Hepatocyte (in vitro differentiated cells): ENCODE results near the gene RPL29. TPM values are rescaled to one million over a fixed set of nuclear protein-coding genes. Genes with fewer than 3 reads are reported as not detected.
A peak's percentile ranks its signal among the peaks of the same experiment; 100 is the strongest.

Source experiments
- DNase-seq: peaks from one replicate; pipeline ENCODE4 v3.0.0-alpha.2; 2016; ENCODE audit warnings: low spot score
- H2AFZ ChIP-seq: fragments of 200-600 bp; sonication (generic); 2 replicates; pipeline ENCODE4 v1.6.0; 2016; ENCODE audit warnings: antibody characterized with exemption, mild to moderate bottlenecking
- H3K27ac ChIP-seq: fragments of 200-600 bp; sonication (generic); 2 replicates; pipeline ENCODE4 v1.5.1; 2016; ENCODE audit warnings: mild to moderate bottlenecking
- H3K27me3 ChIP-seq: fragments of 200-600 bp; sonication (generic); 2 replicates; pipeline ENCODE4 v1.6.1; 2016
- H3K36me3 ChIP-seq: fragments of 200-600 bp; sonication (generic); replicated peaks from 2 replicates; pipeline ENCODE4 v1.5.1; 2016; ENCODE audit warnings: low read depth; ENCODE audit not compliant: insufficient read depth
- H3K4me1 ChIP-seq: fragments of 200-600 bp; sonication (generic); 2 replicates; pipeline ENCODE4 v1.5.1; 2016; ENCODE audit warnings: mild to moderate bottlenecking, moderate library complexity; ENCODE audit not compliant: insufficient read depth
- H3K4me2 ChIP-seq: fragments of 200-600 bp; sonication (generic); 2 replicates; pipeline ENCODE4 v1.6.0; 2016
- H3K4me3 ChIP-seq: fragments of 200-600 bp; sonication (generic); 2 replicates; pipeline ENCODE4 v1.5.1; 2016; ENCODE audit warnings: mild to moderate bottlenecking
- H3K79me2 ChIP-seq: fragments of 200-600 bp; sonication (generic); 2 replicates; pipeline ENCODE4 v1.6.0; 2017; ENCODE audit warnings: mild to moderate bottlenecking
- H3K9me2 ChIP-seq: fragments of 200-600 bp; sonication (generic); replicated peaks from 2 replicates; pipeline ENCODE4 v1.6.0; 2017; ENCODE audit warnings: mild to moderate bottlenecking; ENCODE audit not compliant: insufficient read depth
- H3K9me3 ChIP-seq: fragments of 200-600 bp; sonication (generic); 2 replicates; pipeline ENCODE4 v1.5.1; 2016; ENCODE audit warnings: low read depth, mild to moderate bottlenecking
- H4K20me1 ChIP-seq: fragments of 200-600 bp; sonication (generic); 2 replicates; pipeline ENCODE4 v1.6.0; 2016; ENCODE audit warnings: mild to moderate bottlenecking; ENCODE audit not compliant: insufficient read depth, poor library complexity, severe bottlenecking
- EZH2 ChIP-seq: fragments of 200-600 bp; sonication (generic); IDR thresholded peaks from 2 replicates; pipeline ENCODE4 v1.6.1; 2016; ENCODE audit warnings: antibody characterized with exemption, mild to moderate bottlenecking, borderline replicate concordance
- EZH2phosphoT487 ChIP-seq: fragments of 200-600 bp; sonication (generic); IDR thresholded peaks from one replicate; pipeline ENCODE4 v1.6.1; 2018; ENCODE audit warnings: antibody characterized with exemption, mild to moderate bottlenecking, low read depth, moderate library complexity; ENCODE audit not compliant: unreplicated experiment, severe bottlenecking
- WGBS: methylation state at CpG from one replicate; pipeline ENCODE4 v1.1.6; 2016; ENCODE audit warnings: low lambda C conversion rate; ENCODE audit errors: missing lambda C conversion rate; 5-methylcytosine and 5-hydroxymethylcytosine counted together
- polyA plus RNA-seq: library from polyadenylated mRNA; unstranded; fragments of >200 nt; fragmentation: Nextera tagmentation; extraction: Ambion mirVana; gene quantifications from 2 replicates; pipeline ENCODE4 v1.2.1, GENCODE V29; 2016
- total RNA-seq: library from RNA; depleted of rRNA; stranded (reverse); fragments of >200 nt; gene quantifications from 2 replicates; pipeline ENCODE4 v1.2.3, GENCODE V29; 2014
- TF ChIP-seq, protein P1 (sequence below): fragments of 200-600 bp; sonication (generic); IDR thresholded peaks from 2 replicates; pipeline ENCODE4 v1.5.1; 2016; ENCODE audit warnings: antibody characterized with exemption, mild to moderate bottlenecking; ENCODE audit not compliant: poor library complexity

The RPL29 gene
- total and polyA plus RNA-seq, 2 experiments from 2014 or later: 786 to 981 TPM

- no peak overlapping the region for H3K4me3 ChIP-seq
- H3K36me3 ChIP-seq: no peaks in the 10 kb centered on the region
- H3K27ac ChIP-seq: peak overlapping the region; percentile 42
- no peaks in the 10 kb centered on the region for H4K20me1 ChIP-seq
- no peaks in the 10 kb centered on the region for H3K27me3 ChIP-seq
- no peaks in the 10 kb centered on the region for H3K9me3 ChIP-seq
- no peak overlapping the region for H3K4me2 ChIP-seq
- TF ChIP-seq EZH2phosphoT487: no peak
- H3K9me2 ChIP-seq: no peaks in the 10 kb centered on the region
- no peak overlapping the region for H2AFZ ChIP-seq
- DNase-seq: no peak
- WGBS: 83% methylated on average over 11 of the region's 11 CpGs
- peaks cover 8% of the 10 kb centered on the region for H3K4me1 ChIP-seq
- no peaks in the 10 kb centered on the region for H3K79me2 ChIP-seq
These were observed 37.2 kb upstream of the RPL29 start for GRCh38 chr3:52032702-52033408.

DNA sequence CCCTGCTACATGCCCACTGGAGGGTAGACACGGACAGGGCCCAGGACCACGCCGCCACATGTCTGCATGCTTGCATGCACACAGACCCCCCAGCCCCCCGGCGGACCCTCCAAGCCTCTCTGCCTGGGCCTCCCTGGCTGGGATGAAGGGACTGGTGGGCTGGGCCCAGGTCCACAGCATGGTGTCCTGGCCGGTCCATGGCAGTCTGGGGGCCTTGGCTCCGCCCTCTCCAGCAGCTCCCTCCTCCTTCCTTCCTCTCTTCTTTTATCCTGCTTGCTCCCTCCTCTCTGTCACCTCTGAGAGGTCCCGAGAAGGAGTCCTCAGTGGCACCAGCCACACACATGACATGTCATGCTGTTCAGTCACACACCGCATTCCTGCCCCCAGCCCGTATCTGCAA is 36.2 kb upstream of the RPL29 start:
- Histone ChIP-seq H3K4me3 (no peak overlapping the region), H3K4me2 (no peak overlapping the region), H3K9me3 (no peaks in the 10 kb centered on the region), H4K20me1 (no peaks in the 10 kb centered on the region), H3K36me3 (no peaks in the 10 kb centered on the region), H3K27me3 (no peaks in the 10 kb centered on the region), H3K79me2 (no peaks in the 10 kb centered on the region), H3K27ac (no peak overlapping the region), H3K9me2 (no peaks in the 10 kb centered on the region), H3K4me1 (peaks cover 8% of the 10 kb centered on the region), H2AFZ (no peak overlapping the region)
- DNase-seq: no peak
- 94% methylated on average over 10 of the region's 10 CpGs for WGBS
- TF ChIP-seq, protein P1, sequence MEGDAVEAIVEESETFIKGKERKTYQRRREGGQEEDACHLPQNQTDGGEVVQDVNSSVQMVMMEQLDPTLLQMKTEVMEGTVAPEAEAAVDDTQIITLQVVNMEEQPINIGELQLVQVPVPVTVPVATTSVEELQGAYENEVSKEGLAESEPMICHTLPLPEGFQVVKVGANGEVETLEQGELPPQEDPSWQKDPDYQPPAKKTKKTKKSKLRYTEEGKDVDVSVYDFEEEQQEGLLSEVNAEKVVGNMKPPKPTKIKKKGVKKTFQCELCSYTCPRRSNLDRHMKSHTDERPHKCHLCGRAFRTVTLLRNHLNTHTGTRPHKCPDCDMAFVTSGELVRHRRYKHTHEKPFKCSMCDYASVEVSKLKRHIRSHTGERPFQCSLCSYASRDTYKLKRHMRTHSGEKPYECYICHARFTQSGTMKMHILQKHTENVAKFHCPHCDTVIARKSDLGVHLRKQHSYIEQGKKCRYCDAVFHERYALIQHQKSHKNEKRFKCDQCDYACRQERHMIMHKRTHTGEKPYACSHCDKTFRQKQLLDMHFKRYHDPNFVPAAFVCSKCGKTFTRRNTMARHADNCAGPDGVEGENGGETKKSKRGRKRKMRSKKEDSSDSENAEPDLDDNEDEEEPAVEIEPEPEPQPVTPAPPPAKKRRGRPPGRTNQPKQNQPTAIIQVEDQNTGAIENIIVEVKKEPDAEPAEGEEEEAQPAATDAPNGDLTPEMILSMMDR: no peak
- TF ChIP-seq EZH2 (no peak), EZH2phosphoT487 (no peak)

DNA sequence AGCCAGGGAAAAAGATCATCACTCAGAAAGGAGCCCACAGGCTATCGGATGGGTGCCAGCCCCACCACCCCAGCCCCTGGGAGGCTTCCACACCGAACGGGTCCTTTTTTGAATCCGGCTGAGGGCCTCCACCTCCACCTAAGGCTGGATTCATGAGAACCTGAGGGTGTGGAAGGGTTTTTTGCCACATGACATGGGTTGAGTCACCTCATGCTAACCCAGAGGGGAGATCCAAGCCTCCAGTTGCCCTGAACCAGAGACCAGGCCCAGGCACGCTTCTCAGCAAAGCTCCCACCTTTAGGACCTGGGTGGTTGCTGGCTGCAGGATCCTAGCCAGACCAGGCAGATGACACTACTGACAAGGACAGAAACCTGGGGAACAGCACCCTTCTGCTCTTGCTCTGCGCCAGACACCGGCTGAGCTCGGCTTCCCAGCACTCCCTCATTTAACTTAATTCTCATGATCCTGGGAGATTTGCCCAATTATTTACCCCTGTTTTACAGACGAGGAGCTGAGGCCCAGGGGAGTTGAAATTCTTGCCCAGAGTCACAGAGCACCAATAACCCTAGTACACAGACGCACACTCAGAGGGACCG is 35.1 kb upstream of the RPL29 start:
- H3K79me2 ChIP-seq: no peaks in the 10 kb centered on the region
- TF ChIP-seq, protein P1: no peak
- TF ChIP-seq EZH2phosphoT487: no peak
- no peak for TF ChIP-seq EZH2
- no peaks in the 10 kb centered on the region for H3K9me3 ChIP-seq
- H3K4me1 ChIP-seq: peaks cover 8% of the 10 kb centered on the region
- no peaks in the 10 kb centered on the region for H3K36me3 ChIP-seq
- H3K27ac ChIP-seq: no peak overlapping the region
- DNase-seq: no peak
- H3K9me2 ChIP-seq: no peaks in the 10 kb centered on the region
- H3K4me2 ChIP-seq: no peak overlapping the region
- WGBS: 81% methylated on average over 11 of the region's 11 CpGs
- no peaks in the 10 kb centered on the region for H3K27me3 ChIP-seq
- H3K4me3 ChIP-seq: no peak overlapping the region
- no peak overlapping the region for H2AFZ ChIP-seq
- no peaks in the 10 kb centered on the region for H4K20me1 ChIP-seq

- H3K9me2 ChIP-seq: no peaks in the 10 kb centered on the region
- no peaks in the 10 kb centered on the region for H3K36me3 ChIP-seq
- H3K79me2 ChIP-seq: no peaks in the 10 kb centered on the region
- H2AFZ ChIP-seq: no peak overlapping the region
- TF ChIP-seq, protein P1: no peak
- TF ChIP-seq EZH2phosphoT487 (no peak), EZH2 (no peak)
- DNase-seq: no peak
- 88% methylated on average over 10 of the region's 10 CpGs for WGBS
- no peak overlapping the region for H3K4me3 ChIP-seq
- H3K4me1 ChIP-seq: peaks cover 8% of the 10 kb centered on the region
- H3K9me3 ChIP-seq: no peaks in the 10 kb centered on the region
- H3K27me3 ChIP-seq: no peaks in the 10 kb centered on the region
- H3K4me2 ChIP-seq: no peak overlapping the region
- H4K20me1 ChIP-seq: no peaks in the 10 kb centered on the region
- no peak overlapping the region for H3K27ac ChIP-seq
These were observed 33.8 kb upstream of the RPL29 start for GRCh38 chr3:52029535-52029934.
